CD14-positive monocyte (primary cell): ENCODE data around the gene CYP21A2. TPM values are rescaled to one million over a fixed set of nuclear protein-coding genes. Genes with fewer than 3 reads are reported as not detected.
A peak's percentile ranks its signal among the peaks of the same experiment; 100 is the strongest.

ENCODE experiments used
- DNase-seq, 3 donors: peaks; one replicate each; pipeline ENCODE4 v3.0.0-alpha.2; 2011 to 2022
- H2AFZ ChIP-seq: 2 replicates; pipeline ENCODE4 v1.6.0; 2012; ENCODE audit warnings: mild to moderate bottlenecking, low read depth, low read length, inconsistent platforms; ENCODE audit not compliant: insufficient read depth, poor library complexity, severe bottlenecking
- H3K27ac ChIP-seq, 2 donors: 1 replicate in 1 of 2; 2 replicates in 1 of 2; pipeline ENCODE4 v1.5.1; 2012 to 2013; ENCODE audit warnings: low read length in 2 of 2, control low read depth in 1 of 2, inconsistent platforms in 1 of 2, low read depth in 1 of 2, mild to moderate bottlenecking in 1 of 2
- H3K27me3 ChIP-seq, 2 donors: one replicate each; pipeline versions ENCODE4 v1.6.0 to v1.6.1; 2011 to 2013; ENCODE audit warnings: low read length in 2 of 2; ENCODE audit not compliant: control insufficient read depth in 2 of 2, insufficient read depth in 2 of 2
- H3K36me3 ChIP-seq, 2 donors: replicated peaks in 1 of 2; 1 replicate in 1 of 2; 2 replicates in 1 of 2; pipeline versions ENCODE4 v1.5.1 to v1.6.1; 2012 to 2013; ENCODE audit warnings: low read length in 2 of 2, control low read depth in 1 of 2, inconsistent platforms in 1 of 2, mild to moderate bottlenecking in 1 of 2; ENCODE audit not compliant: insufficient read depth in 2 of 2, control insufficient read depth in 1 of 2
- H3K4me1 ChIP-seq, 2 donors: 1 replicate in 1 of 2; 2 replicates in 1 of 2; pipeline versions ENCODE4 v1.5.1 to v1.6.1; 2012 to 2013; ENCODE audit warnings: low read length in 2 of 2, control low read depth in 1 of 2, inconsistent platforms in 1 of 2, mild to moderate bottlenecking in 1 of 2, moderate library complexity in 1 of 2; ENCODE audit not compliant: insufficient read depth in 2 of 2, control insufficient read depth in 1 of 2
- H3K4me2 ChIP-seq: replicated peaks from 2 replicates; pipeline ENCODE3; 2012; ENCODE audit warnings: low read length, moderate library complexity, mild to moderate bottlenecking; ENCODE audit not compliant: poor library complexity, severe bottlenecking; ENCODE audit errors: extremely low read depth
- H3K4me3 ChIP-seq, 3 experiments: fragments of 200-600 bp in 1 of 3; sonication (generic) in 1 of 3; replicated peaks in 1 of 3; 1 replicate in 2 of 3; 2 replicates in 1 of 3; pipeline ENCODE4 v1.5.1; 2011 to 2013; ENCODE audit warnings: low read length in 3 of 3, mild to moderate bottlenecking in 3 of 3, control low read depth in 2 of 3, low read depth in 2 of 3, inconsistent platforms in 1 of 3, moderate library complexity in 1 of 3
- H3K79me2 ChIP-seq: 2 replicates; pipeline ENCODE4 v1.6.0; 2012; ENCODE audit warnings: mild to moderate bottlenecking, control low read depth, inconsistent platforms, low read length, moderate library complexity; ENCODE audit not compliant: insufficient read depth
- H3K9ac ChIP-seq: 2 replicates; pipeline ENCODE4 v1.6.0; 2017; ENCODE audit warnings: low read length, mild to moderate bottlenecking; ENCODE audit not compliant: insufficient read depth, poor library complexity, severe bottlenecking
- H3K9me3 ChIP-seq, 2 donors: replicated peaks in 1 of 2; 1 replicate in 1 of 2; 2 replicates in 1 of 2; pipeline versions ENCODE4 v1.5.1 to v1.6.1; 2012 to 2013; ENCODE audit warnings: low read length in 2 of 2, control low read depth in 1 of 2; ENCODE audit not compliant: control insufficient read depth in 1 of 2, insufficient read depth in 1 of 2
- H4K20me1 ChIP-seq: 2 replicates; pipeline ENCODE4 v1.6.0; 2012; ENCODE audit warnings: mild to moderate bottlenecking, low read length, control low read depth, moderate library complexity; ENCODE audit not compliant: insufficient read depth
- H3K27ac Mint-ChIP-seq, 7 donors: one replicate each; pipeline ENCODE4 v1.8.0; 2020; ENCODE audit warnings: mild to moderate bottlenecking in 7 of 7, mixed read lengths in 7 of 7, moderate library complexity in 6 of 7, inconsistent platforms in 2 of 7
- H3K27me3 Mint-ChIP-seq, 3 donors: one replicate each; pipeline ENCODE4 v1.8.0; 2021 to 2022; ENCODE audit warnings: low read depth in 3 of 3, mild to moderate bottlenecking in 3 of 3, mixed read lengths in 3 of 3, moderate library complexity in 3 of 3, inconsistent platforms in 1 of 3
- H3K36me3 Mint-ChIP-seq, 2 donors: one replicate each; pipeline ENCODE4 v1.8.0; 2020; ENCODE audit warnings: mixed read lengths in 2 of 2, inconsistent platforms in 1 of 2, mild to moderate bottlenecking in 1 of 2
- H3K4me1 Mint-ChIP-seq: one replicate; pipeline ENCODE4 v1.8.0; 2020; ENCODE audit warnings: mild to moderate bottlenecking, mixed read lengths
- H3K4me3 Mint-ChIP-seq, 2 donors: one replicate each; pipeline ENCODE4 v1.8.0; 2020; ENCODE audit warnings: mild to moderate bottlenecking in 2 of 2, mixed read lengths in 2 of 2, moderate library complexity in 1 of 2
- H3K9me3 Mint-ChIP-seq, 7 donors: one replicate each; pipeline ENCODE4 v1.8.0; 2020 to 2022; ENCODE audit warnings: mixed read lengths in 7 of 7, mild to moderate bottlenecking in 6 of 7, moderate library complexity in 6 of 7, inconsistent platforms in 2 of 7
- WGBS: methylation state at CpG from one replicate; pipeline ENCODE4 v1.1.5; 2013; ENCODE audit warnings: missing lambda C conversion rate; ENCODE audit not compliant: insufficient coverage; 5-methylcytosine and 5-hydroxymethylcytosine counted together
- intact Hi-C, 2 donors: fragments of 100-400 bp; cut with micrococcal nuclease; formaldehyde crosslinking; loops; one replicate each; pipeline versions ENCODE4 v1.15.0 to v1.15.1; 2023
- polyA plus RNA-seq, 3 donors: library from polyadenylated mRNA; depleted of rRNA in 1 of 3; unstranded in 2 of 3; stranded (reverse) in 1 of 3; fragments of 300-500 nt in 2 of 3; fragments of >200 nt in 1 of 3; fragmentation: Illumina TruSeq in 2 of 3; gene quantifications; 1 replicate in 2 of 3; 2 replicates in 1 of 3; pipeline ENCODE4 v1.2.3, GENCODE V29; 2012 to 2021
- TF ChIP-seq, protein P1 (sequence below): fragments of 200-600 bp; IDR thresholded peaks from one replicate; pipeline ENCODE4 v1.8.0; 2022; ENCODE audit warnings: antibody characterized with exemption, mild to moderate bottlenecking

Gene CYP21A2
- polyA plus RNA-seq, 3 donors: 0.16 TPM; not detected in 2

DNA sequence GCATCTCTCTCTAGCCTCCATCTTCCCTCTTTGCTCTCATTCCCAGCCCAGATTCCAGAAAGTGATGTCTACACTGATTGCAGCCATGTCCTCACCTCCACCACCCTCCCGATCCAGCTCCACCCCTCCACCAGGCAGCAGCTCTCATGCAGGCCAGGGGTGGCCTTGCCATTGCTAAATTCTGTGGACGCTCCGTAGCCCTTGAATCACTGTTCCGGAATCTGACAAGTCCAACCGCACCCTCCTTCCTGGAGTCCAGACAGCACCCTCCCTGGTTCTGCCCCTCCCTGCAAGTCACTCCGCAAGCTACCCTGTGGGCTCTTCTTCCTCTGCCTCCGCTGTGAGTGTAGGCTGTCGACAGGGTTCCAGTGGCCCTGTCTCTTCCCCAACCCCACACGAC is 44.7 kb downstream of the CYP21A2 start:
- TF ChIP-seq, protein P1, sequence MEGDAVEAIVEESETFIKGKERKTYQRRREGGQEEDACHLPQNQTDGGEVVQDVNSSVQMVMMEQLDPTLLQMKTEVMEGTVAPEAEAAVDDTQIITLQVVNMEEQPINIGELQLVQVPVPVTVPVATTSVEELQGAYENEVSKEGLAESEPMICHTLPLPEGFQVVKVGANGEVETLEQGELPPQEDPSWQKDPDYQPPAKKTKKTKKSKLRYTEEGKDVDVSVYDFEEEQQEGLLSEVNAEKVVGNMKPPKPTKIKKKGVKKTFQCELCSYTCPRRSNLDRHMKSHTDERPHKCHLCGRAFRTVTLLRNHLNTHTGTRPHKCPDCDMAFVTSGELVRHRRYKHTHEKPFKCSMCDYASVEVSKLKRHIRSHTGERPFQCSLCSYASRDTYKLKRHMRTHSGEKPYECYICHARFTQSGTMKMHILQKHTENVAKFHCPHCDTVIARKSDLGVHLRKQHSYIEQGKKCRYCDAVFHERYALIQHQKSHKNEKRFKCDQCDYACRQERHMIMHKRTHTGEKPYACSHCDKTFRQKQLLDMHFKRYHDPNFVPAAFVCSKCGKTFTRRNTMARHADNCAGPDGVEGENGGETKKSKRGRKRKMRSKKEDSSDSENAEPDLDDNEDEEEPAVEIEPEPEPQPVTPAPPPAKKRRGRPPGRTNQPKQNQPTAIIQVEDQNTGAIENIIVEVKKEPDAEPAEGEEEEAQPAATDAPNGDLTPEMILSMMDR: no peak
- H3K4me1 Mint-ChIP-seq: no peaks in the 10 kb centered on the region
- peaks cover 23 to 53% (median 33%) of the 10 kb centered on the region in 3 donors for H3K27me3 Mint-ChIP-seq
- H3K9me3 Mint-ChIP-seq: peaks cover 0 to 3% (median 0%) of the 10 kb centered on the region in 7 donors
- Histone ChIP-seq H3K4me2 (no peak overlapping the region), H3K9ac (no peak overlapping the region), H2AFZ (no peak overlapping the region), H4K20me1 (no peaks in the 10 kb centered on the region), H3K36me3 (no peaks in the 10 kb centered on the region), H3K27me3 (peaks cover 7 to 24% of the 10 kb centered on the region in 2 donors), H3K79me2 (no peaks in the 10 kb centered on the region), H3K27ac (no peak overlapping the region), H3K9me3 (no peaks in the 10 kb centered on the region), H3K4me1 (no peaks in the 10 kb centered on the region), H3K4me3 (no peak overlapping the region)
- no peak for DNase-seq
- intact Hi-C loops: no loop called here
- no peak overlapping the region for H3K4me3 Mint-ChIP-seq
- H3K27ac Mint-ChIP-seq: no peak overlapping the region
- WGBS: 90% methylated on average over 3 of the region's 9 CpGs
- H3K36me3 Mint-ChIP-seq: no peaks in the 10 kb centered on the region

DNA sequence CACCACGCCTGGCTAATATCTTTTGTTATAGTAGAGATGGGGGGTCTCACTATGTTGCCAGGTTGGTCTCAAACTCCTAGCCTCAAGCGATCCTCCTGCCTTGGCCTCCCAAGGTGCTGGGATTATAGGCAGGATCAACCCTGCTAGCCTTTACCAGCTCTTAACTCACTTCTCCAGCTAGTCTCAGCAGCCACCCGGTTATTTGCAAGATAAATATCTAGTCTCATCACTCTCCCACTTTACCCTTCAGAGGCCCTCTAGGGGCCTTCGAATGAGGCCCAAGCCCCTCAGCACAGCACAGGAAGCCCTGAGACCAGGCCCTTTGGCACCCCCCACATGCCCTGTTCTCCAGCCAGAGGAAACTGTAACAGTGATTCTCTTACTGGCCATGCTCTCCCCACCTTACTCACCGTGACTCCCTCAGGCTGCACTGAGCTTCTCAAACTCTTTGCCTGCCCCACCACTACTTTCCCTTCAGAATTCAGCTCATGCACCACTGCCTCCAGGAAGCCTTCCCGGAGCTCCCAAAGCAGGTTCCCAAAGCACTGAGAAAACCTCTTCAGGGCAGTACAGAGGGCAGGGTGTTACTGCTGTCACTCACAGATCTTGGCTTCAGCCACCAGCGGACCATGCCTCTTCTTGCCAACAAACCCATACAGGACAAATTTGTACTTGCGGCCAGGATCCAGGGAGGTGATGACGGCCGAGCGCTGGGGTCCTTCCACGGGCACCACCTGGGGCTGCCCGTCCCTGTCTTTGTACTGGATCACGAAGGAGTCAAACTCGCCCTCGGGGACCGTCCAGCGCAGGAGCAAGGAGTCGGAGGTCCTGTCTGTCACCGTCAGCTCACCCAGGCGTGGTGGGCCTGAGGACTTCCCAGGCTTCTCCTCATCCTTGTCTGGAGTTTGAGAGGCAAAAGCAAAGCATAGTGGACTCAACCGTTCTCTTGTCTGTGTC is 45.9 kb downstream of the CYP21A2 start:
- H3K4me1 ChIP-seq: no peaks in the 10 kb centered on the region
- intact Hi-C loops: no loop called here
- WGBS: 96% methylated on average over 20 of the region's 22 CpGs
- H3K4me3 ChIP-seq: no peak overlapping the region
- TF ChIP-seq, protein P1: no peak
- peaks cover 10 to 28% of the 10 kb centered on the region in 2 donors for H3K27me3 ChIP-seq
- H3K36me3 Mint-ChIP-seq: no peaks in the 10 kb centered on the region
- peaks cover 0 to 3% (median 0%) of the 10 kb centered on the region in 7 donors for H3K9me3 Mint-ChIP-seq
- no peak for DNase-seq
- H3K27ac Mint-ChIP-seq: no peak overlapping the region
- no peaks in the 10 kb centered on the region for H3K9me3 ChIP-seq
- no peak overlapping the region for H3K4me2 ChIP-seq
- no peaks in the 10 kb centered on the region for H3K79me2 ChIP-seq
- H2AFZ ChIP-seq: no peak overlapping the region
- no peaks in the 10 kb centered on the region for H4K20me1 ChIP-seq
- H3K4me3 Mint-ChIP-seq: peak overlapping the region in 1 of 2 donors; percentile 49
- no peak overlapping the region for H3K9ac ChIP-seq
- H3K27ac ChIP-seq: no peak overlapping the region
- no peaks in the 10 kb centered on the region for H3K36me3 ChIP-seq
- H3K4me1 Mint-ChIP-seq: no peaks in the 10 kb centered on the region
- H3K27me3 Mint-ChIP-seq: peaks cover 29 to 65% (median 43%) of the 10 kb centered on the region in 3 donors
